Activated T-cell treated with anti-CD3 and anti-CD28 coated beads for 4 hours (primary cell): ENCODE measurements around the gene ZBTB39.
A peak's percentile ranks its signal among the peaks of the same experiment; 100 is the strongest.
"Not testable (repeated sequence)": the region's sequence is repeated elsewhere in the genome, so short reads cannot be mapped to it uniquely, and the experiment has no call there.

ENCODE experiments used
- DNase-seq: peaks from one replicate; pipeline ENCODE4 v3.0.0-alpha.2; 2020

The ZBTB39 gene

GRCh38 chr12:56998316-56998715 is 8.0 kb downstream of the ZBTB39 start:
- DNase-seq, result no peak

DNA sequence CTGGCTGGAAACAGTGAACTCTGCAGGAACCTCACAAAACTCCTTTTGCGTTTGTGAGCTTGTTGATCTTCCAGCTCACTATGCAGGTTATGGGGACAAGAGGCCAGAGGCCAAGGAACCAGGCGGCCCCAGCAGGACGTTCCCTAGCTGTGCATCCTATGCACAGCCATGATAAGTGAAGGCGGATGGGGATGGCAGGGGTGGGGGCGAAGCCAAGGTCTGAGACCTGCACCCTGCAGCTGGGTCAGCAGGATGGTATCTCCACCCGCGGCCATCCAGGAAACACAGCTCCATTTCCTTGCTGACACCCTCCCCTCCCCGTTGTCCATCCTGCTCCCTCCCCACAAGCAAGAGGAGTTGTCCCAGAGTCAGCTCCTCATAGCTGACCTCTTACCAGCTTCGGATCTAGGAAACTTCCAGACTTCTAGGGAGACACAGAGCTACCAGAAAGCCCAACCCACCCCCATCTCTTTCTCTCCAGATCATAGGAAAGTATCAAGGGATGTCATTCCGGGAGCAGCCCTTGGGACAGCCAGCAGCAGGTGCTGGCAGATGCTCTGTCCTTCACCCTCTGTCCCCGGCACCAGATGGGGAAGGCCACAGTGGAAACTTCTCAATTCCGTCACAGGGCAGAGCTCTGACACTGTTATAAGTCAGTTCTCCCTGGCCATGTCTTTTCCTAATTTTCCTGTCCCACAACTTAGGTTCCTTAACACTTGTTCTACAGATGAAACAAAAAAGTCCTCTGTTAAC is 9.4 kb downstream of the ZBTB39 start:
- DNase-seq, result no peak

GRCh38 chr12:56995930-56996496 is 10.3 kb downstream of the ZBTB39 start:
- no peak for DNase-seq

DNA sequence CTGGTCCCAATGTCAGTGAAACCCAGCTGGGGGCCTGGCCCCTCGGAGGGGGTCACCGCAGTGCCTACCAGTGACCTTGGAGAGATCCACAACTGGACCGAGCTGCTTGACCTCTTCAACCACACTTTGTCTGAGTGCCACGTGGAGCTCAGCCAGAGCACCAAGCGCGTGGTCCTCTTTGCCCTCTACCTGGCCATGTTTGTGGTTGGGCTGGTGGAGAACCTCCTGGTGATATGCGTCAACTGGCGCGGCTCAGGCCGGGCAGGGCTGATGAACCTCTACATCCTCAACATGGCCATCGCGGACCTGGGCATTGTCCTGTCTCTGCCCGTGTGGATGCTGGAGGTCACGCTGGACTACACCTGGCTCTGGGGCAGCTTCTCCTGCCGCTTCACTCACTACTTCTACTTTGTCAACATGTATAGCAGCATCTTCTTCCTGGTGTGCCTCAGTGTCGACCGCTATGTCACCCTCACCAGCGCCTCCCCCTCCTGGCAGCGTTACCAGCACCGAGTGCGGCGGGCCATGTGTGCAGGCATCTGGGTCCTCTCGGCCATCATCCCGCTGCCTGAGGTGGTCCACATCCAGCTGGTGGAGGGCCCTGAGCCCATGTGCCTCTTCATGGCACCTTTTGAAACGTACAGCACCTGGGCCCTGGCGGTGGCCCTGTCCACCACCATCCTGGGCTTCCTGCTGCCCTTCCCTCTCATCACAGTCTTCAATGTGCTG is 11.0 kb downstream of the ZBTB39 start:
- no peak for DNase-seq

DNA sequence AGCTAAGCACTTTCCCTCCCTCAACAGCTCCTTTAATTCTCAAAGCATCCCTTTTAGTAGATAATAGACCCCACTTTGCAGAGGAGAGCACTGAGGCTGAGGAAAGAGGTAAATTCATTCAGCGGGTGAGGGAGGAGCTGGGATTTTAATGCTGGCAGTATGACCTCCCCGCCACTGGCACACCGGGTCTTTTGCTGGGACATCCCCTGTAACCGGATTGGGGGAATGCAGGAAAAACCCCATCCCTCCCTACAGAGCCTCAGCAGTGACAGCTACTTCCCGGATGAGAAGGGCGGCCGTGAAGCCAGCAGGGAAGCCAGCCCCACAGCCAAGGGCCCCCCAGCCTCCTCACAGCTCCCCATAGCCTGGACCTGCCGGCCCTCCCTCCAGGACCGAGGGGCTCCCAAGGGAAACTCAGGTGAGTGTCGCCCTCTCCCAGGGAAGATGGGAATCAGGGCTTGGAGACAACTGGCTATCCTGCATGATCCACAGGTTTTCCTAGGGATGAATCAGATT is 12.1 kb downstream of the ZBTB39 start:
- DNase-seq, result no peak

- DNase-seq, result no peak
These were observed 13.0 kb downstream of the ZBTB39 start for GRCh38 chr12:56993346-56993745.

- no peak for DNase-seq
These were observed 14.8 kb downstream of the ZBTB39 start for GRCh38 chr12:56991319-56992246.

GRCh38 chr12:56990648-56991318 is 15.6 kb downstream of the ZBTB39 start:
- no peak for DNase-seq

DNA sequence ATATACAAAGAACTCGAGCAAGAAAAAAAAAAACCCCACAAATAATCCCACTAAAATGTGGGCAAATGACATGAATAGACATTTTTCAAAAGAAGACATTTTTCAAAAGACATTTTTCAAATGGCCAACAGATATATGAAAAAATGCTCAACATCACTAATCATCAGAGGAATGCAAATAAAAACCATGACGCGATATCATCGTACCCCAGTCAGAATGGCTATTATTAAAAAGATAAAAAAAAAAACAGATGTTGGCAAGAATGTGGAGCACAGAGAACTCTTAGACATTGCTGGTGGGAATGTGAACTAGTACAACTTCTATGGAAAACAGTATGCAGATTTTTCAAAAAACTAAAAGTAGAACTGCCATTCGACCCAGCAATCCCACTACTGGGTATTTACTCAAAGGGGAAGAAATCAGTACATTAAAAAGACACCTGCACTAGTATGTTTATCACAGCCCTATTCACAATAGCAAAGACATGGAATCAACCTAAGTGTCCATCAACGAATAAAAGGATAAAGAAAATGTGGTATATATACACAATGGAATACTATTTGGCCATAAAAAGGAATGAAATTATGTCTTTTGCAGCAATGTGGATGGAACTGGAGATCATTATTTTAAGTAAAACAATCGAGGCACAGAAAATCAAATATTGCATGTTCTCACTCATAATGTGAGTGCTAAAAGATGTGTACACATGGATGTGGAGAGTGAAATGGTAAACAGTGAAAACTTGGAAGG is 16.3 kb downstream of the ZBTB39 start:
- DNase-seq, result no peak

DNA sequence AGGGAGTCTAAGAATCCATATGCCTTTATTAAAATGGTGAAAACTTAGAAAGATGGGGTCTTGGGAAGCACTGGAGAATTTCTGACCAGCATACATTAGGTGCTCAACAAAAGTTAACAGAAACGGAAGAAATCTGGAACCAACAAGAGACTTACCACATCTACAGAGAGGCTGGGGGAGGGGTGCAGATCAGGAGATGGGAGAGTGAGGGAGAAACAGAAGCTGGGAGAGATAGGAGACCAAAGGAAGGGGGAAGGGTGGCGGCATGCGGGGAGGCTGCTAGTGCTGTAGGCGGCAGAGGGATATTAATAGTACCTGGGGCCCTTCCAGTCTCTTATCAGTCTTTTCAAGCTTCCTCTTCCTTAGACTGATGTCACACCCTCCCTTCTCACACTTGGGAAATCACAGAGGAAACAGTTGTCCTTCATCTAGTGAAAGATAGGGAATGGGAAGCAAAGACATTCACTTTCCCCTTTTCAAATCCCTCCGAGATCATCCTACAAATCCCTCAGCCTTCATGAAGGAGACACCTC is 18.1 kb downstream of the ZBTB39 start:
- DNase-seq, result no peak

- peak; percentile 59 for DNase-seq
These were observed 18.7 kb downstream of the ZBTB39 start for GRCh38 chr12:56987551-56988053.

- no peak for DNase-seq
These were observed 19.3 kb downstream of the ZBTB39 start for GRCh38 chr12:56987011-56987410.

- DNase-seq, result not testable (repeated sequence)
These were observed 20.6 kb downstream of the ZBTB39 start for GRCh38 chr12:56985714-56986113.

DNA sequence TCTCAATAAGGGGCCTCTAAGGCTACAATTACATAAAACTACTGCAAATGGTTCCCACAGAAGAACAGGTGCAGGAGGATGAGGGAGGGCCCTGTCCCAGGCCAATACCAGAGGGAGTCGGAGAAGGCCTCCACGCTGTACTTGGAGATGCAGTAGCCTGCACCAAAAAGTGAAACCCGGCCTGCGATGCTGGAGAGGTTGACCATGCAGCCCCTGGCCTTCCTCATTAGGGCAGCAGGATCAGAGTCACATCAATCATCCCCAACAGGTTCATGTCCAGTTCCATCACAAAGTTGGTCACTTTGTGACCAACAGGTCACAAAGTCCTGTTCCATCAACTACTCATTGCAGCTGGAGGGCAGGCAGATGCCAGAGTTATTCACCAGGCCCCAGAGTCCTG is 23.0 kb downstream of the ZBTB39 start:
- DNase-seq, result no peak

DNA sequence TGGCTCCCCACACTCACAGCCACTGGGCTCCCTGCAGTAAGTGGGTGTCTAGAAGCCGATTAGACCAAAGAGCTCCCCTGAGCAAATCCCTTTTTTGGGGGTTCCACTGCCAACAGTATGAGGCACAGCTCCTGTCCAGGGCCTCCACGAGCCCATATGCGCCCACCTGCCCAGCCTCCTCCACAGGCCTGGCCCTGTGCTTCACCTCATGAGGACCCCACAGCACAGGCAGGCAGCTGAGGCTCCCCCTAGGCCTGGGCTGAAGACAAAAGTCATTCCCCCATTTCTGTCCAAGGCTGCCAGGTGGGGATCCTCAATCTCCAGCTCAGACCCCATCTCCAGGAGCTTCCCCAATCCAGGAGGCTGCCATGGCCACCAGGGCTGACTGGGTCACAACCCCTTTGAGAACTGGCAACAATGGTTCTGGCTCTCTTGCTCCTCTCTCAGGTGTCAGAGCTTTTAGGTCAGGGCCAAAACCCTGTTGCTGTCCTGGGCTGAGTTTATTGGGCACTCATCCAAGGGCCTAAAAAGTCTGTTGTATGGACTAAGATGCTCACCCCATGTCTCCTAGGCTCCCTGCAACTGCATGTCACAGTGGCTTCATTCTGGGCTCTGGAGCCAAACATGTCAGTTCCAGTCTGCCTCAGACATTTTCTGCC is 23.6 kb downstream of the ZBTB39 start:
- DNase-seq, result not testable (repeated sequence)

DNA sequence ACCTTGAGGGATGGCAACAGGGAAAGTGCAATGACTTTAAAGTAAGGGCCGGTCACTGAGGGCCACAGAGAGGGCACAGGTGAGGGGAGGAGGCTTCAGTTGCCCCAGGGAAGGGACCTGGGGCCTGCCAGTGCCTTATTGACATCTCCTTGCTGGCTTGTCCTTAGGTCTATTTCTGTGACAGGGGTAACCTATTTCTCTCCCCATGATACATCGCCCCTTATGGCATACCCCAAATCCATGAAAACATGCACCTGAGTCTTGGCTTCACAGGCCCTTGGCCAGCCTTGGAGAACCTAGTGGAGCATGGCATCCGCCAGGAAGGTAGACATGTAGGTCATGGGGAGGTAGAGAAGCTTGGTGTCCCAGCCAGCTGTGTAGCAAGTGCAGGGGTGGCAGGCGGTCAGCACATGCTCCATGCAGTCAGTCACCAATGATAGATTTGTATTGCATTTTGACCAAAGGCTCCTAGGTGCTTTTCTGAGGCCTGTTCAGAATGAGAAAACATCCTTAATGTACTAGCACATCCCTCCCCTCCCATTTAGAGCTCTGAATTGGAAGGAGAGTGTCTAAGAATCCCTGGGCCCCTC is 25.3 kb downstream of the ZBTB39 start:
- DNase-seq, result no peak

GRCh38 chr12:56980268-56980667 is 26.1 kb downstream of the ZBTB39 start:
- no peak for DNase-seq

DNA sequence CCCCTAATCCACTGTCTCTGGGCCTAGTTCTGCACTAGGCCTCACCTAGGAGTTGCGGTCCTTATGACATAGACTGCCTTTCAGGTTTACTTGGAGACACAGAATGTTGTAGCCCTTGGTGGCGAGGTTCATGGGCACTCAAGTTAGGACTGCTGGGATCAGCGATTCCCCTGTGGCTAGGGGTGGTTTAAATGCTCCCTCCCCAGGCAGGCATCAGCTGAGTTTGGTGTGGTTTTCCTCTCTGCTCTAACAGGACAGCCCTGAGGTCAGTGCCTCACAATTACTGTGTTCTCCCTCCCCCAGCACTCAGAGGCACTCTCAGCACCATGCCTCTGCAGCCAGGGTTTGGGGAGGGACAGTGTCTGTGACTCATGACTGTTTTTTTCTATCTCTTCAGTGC is 26.7 kb downstream of the ZBTB39 start:
- DNase-seq, result no peak

GRCh38 chr12:56978397-56979138 is 27.8 kb downstream of the ZBTB39 start:
- DNase-seq, result no peak
